ENCODE data around the gene MYO16. TPM values are rescaled to one million over a fixed set of nuclear protein-coding genes. Genes with fewer than 3 reads are reported as not detected.

MYO16 gene
- total and polyA plus RNA-seq, 8 donors = 1.1 to 2.5 (median 1.7) TPM

DNA sequence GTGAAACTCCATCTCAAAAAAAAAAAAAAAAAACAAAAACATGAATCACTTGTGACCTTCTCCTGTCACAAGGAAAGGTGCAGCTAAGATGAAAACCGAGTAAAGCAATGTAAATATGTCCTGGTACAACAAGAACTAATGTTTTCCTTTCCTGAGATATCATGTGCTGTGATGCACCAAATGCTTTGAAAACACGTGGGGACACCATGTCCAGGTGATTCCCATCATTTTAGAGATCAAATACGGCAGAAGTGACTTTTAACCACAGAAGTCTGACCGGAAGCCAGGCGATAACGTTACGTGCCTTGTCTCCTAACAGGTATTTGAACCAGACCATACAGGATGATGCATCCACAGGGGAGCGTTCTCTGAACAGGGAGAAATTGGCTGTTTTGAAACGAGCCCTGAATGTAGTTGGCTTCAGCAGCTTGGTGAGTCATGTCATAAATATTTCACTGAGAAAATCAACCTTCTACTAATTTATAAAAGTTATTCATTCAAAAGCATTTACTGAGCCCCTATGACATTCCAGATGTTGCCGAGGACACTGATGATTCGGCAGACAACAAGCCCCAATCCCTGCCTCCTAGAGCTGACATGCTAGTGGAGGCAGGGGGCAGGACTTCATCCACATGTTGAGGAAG, 328.1 kb downstream of the MYO16 start:
- Histone ChIP-seq H3K4me1 (no peaks in the 10 kb centered on the region), H3K9me3 (no peaks in the 10 kb centered on the region), H3K4me3 (no peak overlapping the region), H3K36me3 (no peaks in the 10 kb centered on the region), H3K27me3 (peaks cover 0 to 7% of the 10 kb centered on the region in 2 donors), H3K27ac (no peak overlapping the region)
- TF ChIP-seq, protein P1, sequence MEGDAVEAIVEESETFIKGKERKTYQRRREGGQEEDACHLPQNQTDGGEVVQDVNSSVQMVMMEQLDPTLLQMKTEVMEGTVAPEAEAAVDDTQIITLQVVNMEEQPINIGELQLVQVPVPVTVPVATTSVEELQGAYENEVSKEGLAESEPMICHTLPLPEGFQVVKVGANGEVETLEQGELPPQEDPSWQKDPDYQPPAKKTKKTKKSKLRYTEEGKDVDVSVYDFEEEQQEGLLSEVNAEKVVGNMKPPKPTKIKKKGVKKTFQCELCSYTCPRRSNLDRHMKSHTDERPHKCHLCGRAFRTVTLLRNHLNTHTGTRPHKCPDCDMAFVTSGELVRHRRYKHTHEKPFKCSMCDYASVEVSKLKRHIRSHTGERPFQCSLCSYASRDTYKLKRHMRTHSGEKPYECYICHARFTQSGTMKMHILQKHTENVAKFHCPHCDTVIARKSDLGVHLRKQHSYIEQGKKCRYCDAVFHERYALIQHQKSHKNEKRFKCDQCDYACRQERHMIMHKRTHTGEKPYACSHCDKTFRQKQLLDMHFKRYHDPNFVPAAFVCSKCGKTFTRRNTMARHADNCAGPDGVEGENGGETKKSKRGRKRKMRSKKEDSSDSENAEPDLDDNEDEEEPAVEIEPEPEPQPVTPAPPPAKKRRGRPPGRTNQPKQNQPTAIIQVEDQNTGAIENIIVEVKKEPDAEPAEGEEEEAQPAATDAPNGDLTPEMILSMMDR (IDR thresholded peaks at IDR 0.05) = no peak
- ATAC-seq (peak; percentile 35), DNase-seq (no peak)
- intact Hi-C loops (cut with DNase I) = no loop called here

DNA sequence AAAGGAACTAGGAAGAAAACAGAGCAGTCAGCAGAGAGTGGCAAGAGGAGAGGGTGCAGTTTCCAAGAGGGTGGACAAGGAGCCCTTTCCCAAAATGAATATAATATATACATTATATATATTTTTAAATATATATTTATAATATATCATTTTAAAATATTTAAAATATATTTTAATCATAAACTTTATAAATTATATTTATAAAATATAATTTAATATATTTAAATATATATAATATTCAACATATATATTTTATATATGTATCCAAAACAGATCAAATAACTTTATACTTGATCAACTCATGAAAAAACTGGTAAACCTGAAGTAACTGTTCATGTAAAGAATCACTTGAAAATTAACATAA, 328.6 kb downstream of the MYO16 start:
- intact Hi-C loops (cut with DNase I) = no loop called here

DNA sequence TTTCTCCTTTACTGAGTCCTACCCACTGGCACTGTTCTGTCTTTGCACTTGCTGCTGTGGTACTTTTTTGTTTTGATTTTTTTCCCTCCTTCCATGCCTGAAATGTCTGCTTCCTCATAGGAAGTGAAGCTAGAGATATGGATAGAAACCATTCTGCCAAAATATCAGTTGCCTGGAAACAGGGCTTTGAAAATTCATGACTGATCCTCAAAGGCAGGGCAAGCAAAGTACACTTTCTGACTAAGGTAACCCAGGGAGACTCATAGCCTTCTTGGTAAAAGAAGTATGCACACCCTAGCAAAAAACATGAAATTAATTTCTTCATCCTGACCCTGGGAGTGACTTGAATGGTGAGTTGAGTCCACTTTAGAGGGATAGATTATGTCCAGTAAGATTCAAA, 329.8 kb downstream of the MYO16 start:
- Histone ChIP-seq H3K27me3 (peaks cover 0 to 7% of the 10 kb centered on the region in 2 donors), H3K27ac (no peak overlapping the region), H3K9me3 (no peaks in the 10 kb centered on the region), H3K4me1 (no peaks in the 10 kb centered on the region), H3K4me3 (no peak overlapping the region), H3K36me3 (no peaks in the 10 kb centered on the region)
- TF ChIP-seq, protein P1 (IDR thresholded peaks at IDR 0.05) = no peak
- ATAC-seq (no peak), DNase-seq (no peak)
- intact Hi-C loops (cut with DNase I) = no loop called here

More for the DNA sequence above, 328.6 kb downstream of the MYO16 start:
- no peak for DNase-seq
- H3K9me3 ChIP-seq = no peaks in the 10 kb centered on the region
- H3K4me3 ChIP-seq = no peak overlapping the region
- H3K36me3 ChIP-seq = no peaks in the 10 kb centered on the region
- H3K27me3 ChIP-seq = peaks cover 0 to 7% of the 10 kb centered on the region in 2 donors
- TF ChIP-seq, protein P1 (IDR thresholded peaks at IDR 0.05) = no peak
- no peaks in the 10 kb centered on the region for H3K4me1 ChIP-seq
- no peak overlapping the region for H3K27ac ChIP-seq
- no peak for ATAC-seq

DNA sequence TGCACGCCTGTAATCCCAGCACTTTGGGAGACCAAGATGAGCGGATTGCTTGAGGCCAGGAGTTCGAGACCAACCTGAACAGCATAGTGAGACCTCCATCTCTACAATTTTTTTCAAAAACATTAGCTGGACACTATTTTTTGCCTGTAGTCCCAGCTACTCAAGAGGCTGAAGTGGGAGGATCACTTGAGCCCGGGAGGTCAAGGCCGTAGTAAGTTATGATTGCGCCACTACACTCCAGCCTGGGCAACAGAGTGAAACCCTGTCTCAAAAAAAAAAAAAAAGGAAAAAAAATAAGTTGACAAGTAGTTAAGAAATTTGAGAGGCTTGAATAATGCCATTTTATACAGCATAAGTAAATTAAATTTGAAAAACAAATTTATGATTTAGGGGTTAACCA, 330.6 kb downstream of the MYO16 start:
- DNase-seq (no peak), ATAC-seq (no peak)
- H3K27me3 ChIP-seq = no peaks in the 10 kb centered on the region
- intact Hi-C loops (cut with DNase I) = loop anchor here in 1 of 2 donors (10.0 kb wide), 2 partner anchors 825 to 1145 kb away; partner anchors contain the start of gene IRS2
- H3K4me1 ChIP-seq = no peaks in the 10 kb centered on the region
- H3K9me3 ChIP-seq = no peaks in the 10 kb centered on the region
- no peaks in the 10 kb centered on the region for H3K36me3 ChIP-seq
- no peak overlapping the region for H3K27ac ChIP-seq
- TF ChIP-seq, protein P1 (IDR thresholded peaks at IDR 0.05) = no peak
- no peak overlapping the region for H3K4me3 ChIP-seq

DNA sequence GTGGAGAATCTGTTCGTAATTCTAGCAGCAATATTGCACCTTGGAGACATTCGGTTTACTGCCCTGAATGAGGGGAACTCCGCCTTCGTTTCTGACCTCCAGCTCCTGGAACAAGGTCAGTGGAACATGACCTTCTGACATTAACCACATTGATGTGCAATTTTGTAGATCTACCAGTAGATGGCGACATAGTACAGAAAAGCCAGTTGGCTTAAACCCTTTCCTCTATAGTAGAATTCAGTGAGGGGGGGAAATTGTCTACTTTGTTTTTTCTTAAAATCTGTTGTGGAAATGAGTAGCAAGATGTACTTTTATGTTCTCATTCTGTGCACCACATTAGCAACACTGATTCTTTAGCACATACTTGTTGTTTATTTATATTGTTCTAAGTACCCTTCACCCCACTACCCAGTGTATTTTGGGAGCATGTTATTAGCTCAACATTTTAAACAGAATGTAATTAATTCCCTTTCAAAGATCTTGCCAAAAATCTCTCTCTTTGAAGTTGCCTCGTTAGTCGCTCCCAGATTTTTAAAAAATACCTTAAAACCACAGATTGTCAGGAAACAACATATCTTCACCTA, 332.2 kb downstream of the MYO16 start:
- Histone ChIP-seq H3K27me3 (no peaks in the 10 kb centered on the region), H3K9me3 (no peaks in the 10 kb centered on the region), H3K27ac (no peak overlapping the region), H3K36me3 (no peaks in the 10 kb centered on the region), H3K4me3 (no peak overlapping the region), H3K4me1 (no peaks in the 10 kb centered on the region)
- DNase-seq (peak in 2 of 4 donors; percentile 33 to 43), ATAC-seq (peak; percentile 92)
- TF ChIP-seq, protein P1 (IDR thresholded peaks at IDR 0.05) = peak; percentile 77 to 78
- intact Hi-C loops (cut with DNase I) = loop anchor here in 1 of 2 donors (10.0 kb wide), 2 partner anchors 823 to 1143 kb away; partner anchors contain the start of gene IRS2

Measured in left lung (tissue), 10 donors.